Erythroblast (primary cell): ENCODE data around the gene HIPK4.
"Not testable (repeated sequence)": the region's sequence is repeated elsewhere in the genome, so short reads cannot be mapped to it uniquely, and the experiment has no call there.

Experiments used
- DNase-seq, 2 experiments: peaks; one replicate each; lab custom pipeline; 2025; lab: John Stamatoyannopoulos, UW
- GATA1 ChIP-seq: IDR thresholded peaks from 2 replicates; pipeline ENCODE4 v1.6.1; 2011; ENCODE audit warnings: low read depth, mild to moderate bottlenecking, control low read depth, low read length, moderate library complexity
- POLR2A ChIP-seq: IDR thresholded peaks from 2 replicates; pipeline ENCODE4 v1.6.1; 2011; ENCODE audit warnings: mild to moderate bottlenecking, low read length

Gene HIPK4

GRCh38 chr19:40376286-40376862 is 13.6 kb downstream of the HIPK4 start:
- DNase-seq, result no peak
- no peak for TF ChIP-seq POLR2A
- TF ChIP-seq GATA1, result no peak

GRCh38 chr19:40374084-40374483 is 15.9 kb downstream of the HIPK4 start:
- TF ChIP-seq GATA1, result no peak
- TF ChIP-seq POLR2A, result no peak
- no peak for DNase-seq

- TF ChIP-seq POLR2A (no peak), GATA1 (no peak)
Measured at GRCh38 chr19:40371802-40372122, 18.2 kb downstream of the HIPK4 start.

DNA sequence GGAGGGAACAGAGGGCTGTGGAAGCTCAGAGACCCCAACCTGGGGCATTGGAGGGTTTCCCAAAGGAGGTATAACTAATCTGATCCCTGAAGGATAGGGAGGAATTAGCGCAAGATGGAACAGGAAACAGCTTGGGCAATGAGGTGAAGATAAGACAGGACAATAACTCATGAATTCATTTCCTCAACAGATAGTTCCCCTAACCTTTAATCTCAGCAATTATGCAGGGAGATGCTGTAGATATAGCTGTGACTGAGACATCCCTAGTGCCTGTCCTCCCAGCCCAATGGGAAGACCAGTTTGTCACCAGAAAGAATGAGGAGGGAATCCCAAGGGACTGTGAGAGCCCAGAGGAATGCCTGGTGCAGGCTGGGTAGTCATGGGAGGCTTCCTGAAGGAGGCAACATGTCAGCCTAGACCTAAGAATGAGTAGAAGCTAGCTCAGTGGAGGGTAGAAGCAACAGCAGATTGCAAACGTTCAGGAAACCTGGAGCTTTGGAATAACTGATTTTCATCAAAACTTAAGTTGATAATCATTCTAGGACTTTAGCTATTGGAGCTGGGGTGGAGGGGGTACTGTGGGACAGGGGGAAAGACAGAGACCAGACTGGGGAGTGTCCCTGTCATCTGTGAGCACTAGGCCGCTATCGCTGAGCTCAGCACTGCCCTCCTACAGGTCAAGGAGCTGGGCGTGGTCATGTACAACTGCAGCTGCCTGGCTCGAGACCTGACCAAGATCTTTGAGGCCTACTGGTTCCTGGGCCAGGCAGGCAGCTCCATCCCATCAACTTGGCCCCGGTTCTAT is 18.8 kb downstream of the HIPK4 start:
- TF ChIP-seq GATA1 (no peak), POLR2A (no peak)
- DNase-seq, result peak; percentile 13 to 46

More at GRCh38 chr19:40371802-40372122, 18.2 kb downstream of the HIPK4 start:
- no peak for DNase-seq

- not testable (repeated sequence) for DNase-seq
Measured at GRCh38 chr19:40370253-40370652, 19.7 kb downstream of the HIPK4 start.

DNA sequence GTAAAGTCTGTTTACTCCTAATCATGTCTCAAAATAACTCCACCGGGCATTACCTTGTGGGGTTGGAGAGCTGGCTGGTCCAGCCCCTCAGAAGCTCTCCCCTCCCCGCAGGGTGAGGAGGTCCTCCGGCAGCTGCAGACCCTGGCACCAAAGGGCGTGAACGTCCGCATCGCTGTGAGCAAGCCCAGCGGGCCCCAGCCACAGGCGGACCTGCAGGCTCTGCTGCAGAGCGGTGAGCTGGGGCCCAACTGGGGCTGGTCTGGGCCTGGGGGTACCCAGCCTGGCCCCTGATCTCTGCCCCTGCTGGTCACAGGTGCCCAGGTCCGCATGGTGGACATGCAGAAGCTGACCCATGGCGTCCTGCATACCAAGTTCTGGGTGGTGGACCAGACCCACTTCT is 20.2 kb downstream of the HIPK4 start:
- no peak for DNase-seq
- TF ChIP-seq GATA1 (no peak), POLR2A (no peak)

DNA sequence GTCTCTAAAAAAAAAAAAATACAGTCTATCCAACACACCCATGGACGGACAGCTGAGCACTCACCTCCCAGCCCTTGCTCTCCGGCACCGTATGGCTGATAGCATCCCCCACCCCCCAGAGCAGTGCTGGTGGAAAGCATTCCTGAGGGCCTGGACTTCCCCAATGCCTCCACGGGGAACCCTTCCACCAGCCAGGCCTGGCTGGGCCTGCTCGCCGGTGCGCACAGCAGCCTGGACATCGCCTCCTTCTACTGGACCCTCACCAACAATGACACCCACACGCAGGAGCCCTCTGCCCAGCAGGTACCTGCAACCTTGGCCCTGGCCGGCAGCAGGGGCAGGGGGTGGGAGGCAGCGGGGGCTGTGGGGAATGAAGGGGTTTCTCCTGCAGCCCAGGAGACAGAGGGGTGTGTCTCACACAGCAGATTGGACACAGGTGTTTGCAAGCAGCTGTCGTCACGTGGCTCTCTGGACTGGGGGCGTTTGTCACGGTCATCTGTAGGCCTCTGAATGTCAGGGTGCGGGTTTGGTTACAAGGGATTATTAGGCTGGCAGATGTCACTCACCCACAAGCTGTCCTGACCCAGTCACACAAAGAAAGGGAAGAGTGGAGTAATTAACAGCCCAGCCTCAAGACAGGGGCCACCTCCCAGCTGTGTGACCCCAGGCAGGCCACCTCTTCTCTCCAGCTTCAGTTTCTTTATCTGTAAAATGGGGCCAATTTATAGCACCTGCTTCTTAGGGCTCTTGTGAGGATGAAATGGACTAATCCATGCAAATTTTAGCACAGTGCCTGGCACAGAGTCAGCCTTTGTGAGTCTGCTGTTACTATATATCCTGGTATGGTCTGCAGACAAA is 22.2 kb downstream of the HIPK4 start:
- no peak for TF ChIP-seq GATA1
- TF ChIP-seq POLR2A, result no peak
- no peak for DNase-seq

DNA sequence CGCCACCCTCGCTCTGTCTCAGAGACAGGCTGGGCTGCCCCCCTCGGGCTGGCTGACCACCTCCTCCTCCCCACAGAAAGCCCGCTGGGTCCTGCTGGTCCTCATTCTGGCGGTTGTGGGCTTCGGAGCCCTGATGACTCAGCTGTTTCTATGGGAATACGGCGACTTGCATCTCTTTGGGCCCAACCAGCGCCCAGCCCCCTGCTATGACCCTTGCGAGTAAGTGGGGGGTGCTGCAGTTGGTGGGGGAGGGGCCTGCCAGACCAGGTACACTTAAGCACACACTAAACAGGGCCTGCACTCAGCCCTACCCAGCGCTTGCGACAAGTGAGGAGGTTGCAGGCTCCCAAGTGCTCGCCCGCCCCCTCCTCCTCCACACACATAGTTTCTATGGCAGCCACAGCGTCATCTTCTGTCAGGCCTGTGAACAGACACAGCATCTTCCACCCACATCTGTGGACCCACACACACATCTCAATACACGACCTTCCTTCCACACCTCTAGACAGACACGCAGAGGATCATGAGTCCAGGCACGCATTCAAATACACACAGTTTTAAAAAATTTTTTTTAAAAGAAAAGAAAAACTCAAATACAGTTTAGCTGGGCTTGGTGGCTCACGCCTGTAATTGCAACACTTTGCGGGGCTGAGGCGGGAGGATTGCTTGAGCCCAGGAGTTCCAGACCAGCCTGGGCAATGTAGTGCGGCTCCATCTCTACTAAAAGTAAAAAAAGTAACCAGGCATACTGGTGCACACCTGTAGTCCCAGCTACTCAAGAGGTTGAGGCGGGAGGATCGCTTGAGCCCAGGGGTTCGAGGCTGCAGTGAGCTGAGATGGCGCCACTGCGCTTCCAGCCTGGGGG is 23.1 kb downstream of the HIPK4 start:
- peak; percentile 42 to 44 for DNase-seq
- TF ChIP-seq GATA1 (no peak), POLR2A (no peak)

DNA sequence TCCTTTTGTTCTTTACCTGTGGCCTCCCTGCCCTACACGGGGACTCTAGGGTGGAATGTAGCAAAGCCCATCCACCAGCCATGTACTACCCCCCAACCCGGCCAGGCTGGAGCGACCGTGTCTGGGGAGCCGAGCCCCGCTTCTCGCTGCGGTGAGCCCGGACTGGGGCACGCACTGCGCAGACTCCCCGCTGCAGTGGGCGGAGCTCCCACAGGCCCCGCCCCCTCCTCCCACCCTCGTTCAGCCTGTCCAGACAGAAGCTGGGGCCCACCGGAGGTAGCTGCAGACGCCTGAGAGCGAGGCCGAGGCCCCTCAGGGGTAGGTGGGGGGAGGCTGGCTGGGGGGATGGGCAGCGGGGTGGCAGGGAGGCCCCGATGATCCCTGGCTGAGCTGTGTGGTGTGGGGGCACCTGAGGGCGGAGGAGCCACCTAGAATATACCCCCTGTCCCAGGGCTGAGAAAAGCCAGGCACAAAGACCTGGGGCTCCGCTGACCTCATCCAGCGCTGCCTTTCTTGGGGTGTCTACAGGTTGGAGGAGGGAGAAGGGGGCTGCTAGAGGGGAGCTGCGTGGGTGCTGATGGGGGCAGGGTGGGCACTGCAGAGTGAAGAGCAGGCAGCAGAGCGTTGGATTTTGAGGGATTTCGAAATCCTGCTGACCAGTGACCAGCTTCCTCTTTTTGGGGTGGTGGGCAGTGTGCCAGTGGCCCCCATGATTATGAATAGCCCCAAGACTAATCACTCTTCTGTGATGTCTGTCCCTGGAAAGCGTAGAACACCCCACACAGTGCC is 24.2 kb downstream of the HIPK4 start:
- peak; percentile 87 to 92 for DNase-seq
- TF ChIP-seq GATA1, result no peak
- TF ChIP-seq POLR2A, result no peak

DNA sequence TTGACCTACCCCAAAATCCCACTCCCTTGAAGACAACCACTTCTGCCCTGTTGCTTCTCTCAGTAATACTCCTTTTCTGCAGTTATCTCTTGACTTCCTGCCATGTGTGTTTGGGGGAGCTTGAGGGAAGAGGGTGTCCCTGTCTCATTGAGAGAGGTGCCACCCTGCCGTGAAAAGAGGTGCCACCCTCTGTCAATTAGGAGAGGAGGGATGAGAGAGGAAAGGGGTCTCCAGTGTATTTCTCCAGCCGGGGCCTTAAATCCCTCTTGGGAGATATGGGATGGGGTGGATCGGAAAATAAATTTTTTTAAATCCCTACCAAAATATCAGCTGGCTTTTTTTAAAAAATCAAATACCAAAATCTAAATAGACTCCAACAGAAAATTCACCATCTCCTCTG is 25.0 kb downstream of the HIPK4 start:
- no peak for TF ChIP-seq POLR2A
- TF ChIP-seq GATA1, result no peak
- DNase-seq, result peak in 1 of 2 experiments; percentile 30

- DNase-seq, result peak; percentile 49 to 67
- no peak for TF ChIP-seq GATA1
- TF ChIP-seq POLR2A, result no peak
Measured at GRCh38 chr19:40363069-40363468, 26.9 kb downstream of the HIPK4 start.

GRCh38 chr19:40362160-40362559 is 27.8 kb downstream of the HIPK4 start:
- TF ChIP-seq GATA1 (no peak), POLR2A (no peak)

GRCh38 chr19:40360708-40361241 is 29.2 kb downstream of the HIPK4 start:
- DNase-seq, result no peak

More at GRCh38 chr19:40362160-40362559, 27.8 kb downstream of the HIPK4 start:
- DNase-seq, result no peak

More at GRCh38 chr19:40360708-40361241, 29.2 kb downstream of the HIPK4 start:
- TF ChIP-seq GATA1 (no peak), POLR2A (no peak)
